ENCODE measurements around the gene ADAMTSL2. TPM values are rescaled to one million over a fixed set of nuclear protein-coding genes. Genes with fewer than 3 reads are reported as not detected.

Gene ADAMTSL2
- polyA plus RNA-seq, 5 donors, result 6.3 to 20.3 (median 9.3) TPM

DNA sequence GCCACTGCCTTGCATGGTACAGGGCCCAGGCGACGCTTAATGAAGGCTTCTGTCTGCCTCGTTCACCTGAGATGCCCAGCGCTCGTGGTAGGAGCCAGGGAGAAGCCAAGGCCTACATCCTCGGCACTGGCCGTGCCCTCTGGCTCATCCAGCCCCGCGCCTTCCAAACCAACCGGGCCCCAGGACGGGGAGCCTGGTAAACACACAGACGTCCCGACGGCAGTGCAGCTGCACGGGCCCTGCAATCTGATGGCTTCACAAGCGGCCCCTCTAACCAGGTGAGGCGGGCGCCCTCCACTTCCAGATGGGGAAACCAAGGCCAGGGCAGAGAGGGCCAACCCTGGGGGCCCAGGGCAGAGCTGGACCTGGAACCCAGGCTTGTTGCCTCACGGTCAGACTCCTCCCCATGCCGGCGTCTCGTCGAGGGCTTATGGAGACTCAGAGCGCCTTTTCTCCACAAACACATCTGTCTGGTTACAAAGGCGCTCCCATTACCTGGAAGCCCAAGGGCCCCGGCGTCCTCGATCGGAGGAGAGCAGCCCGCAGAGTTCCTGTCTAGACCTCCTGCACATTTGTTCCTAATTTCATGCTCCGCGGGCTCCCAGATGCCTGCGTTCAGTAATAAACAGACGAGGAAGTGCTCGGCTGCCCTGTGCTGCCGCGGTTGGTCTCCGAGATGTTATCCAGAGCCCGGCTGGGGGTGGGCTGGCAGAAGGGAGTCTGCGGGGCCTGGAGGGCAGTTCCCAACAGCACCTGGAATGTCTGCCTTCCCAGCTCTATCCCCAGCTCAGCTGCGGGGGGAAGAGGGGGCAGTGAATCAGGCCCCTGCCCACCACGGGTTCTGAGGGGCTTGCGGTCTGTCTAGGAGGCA lies 51.2 kb downstream of the ADAMTSL2 start:
- no peak for DNase-seq

DNA sequence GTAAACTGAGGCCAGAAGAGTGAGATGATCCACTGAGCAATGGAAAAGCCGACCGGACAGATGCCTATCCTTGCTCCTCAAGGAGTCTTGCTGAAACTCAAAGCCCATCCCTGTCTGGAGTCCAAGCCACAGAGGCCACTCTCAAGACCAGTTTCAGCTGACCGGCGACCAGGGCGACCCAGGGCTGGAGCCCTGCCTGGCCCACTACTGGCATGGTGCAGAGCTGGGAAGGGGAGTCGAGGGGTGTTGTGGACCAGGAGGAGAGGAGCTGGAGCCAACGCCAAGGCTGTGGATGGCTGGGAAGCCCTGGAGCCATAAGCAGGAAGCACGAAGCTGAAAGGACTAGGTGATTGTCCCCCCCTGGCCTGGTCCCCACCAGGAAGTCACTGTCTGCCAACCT lies 52.5 kb downstream of the ADAMTSL2 start:
- no peak for DNase-seq

GRCh38 chr9:133587466-133587865 lies 53.0 kb downstream of the ADAMTSL2 start:
- no peak for DNase-seq

- no peak for DNase-seq
These were observed 55.1 kb downstream of the ADAMTSL2 start for GRCh38 chr9:133589454-133590227.

- DNase-seq, result no peak
These were observed 55.8 kb downstream of the ADAMTSL2 start for GRCh38 chr9:133590231-133590855.

GRCh38 chr9:133591116-133591910 lies 56.8 kb downstream of the ADAMTSL2 start:
- no peak for DNase-seq

GRCh38 chr9:133591985-133592384 lies 57.5 kb downstream of the ADAMTSL2 start:
- DNase-seq, result no peak

- DNase-seq, result no peak
These were observed 58.4 kb downstream of the ADAMTSL2 start for GRCh38 chr9:133592731-133593409.

DNA sequence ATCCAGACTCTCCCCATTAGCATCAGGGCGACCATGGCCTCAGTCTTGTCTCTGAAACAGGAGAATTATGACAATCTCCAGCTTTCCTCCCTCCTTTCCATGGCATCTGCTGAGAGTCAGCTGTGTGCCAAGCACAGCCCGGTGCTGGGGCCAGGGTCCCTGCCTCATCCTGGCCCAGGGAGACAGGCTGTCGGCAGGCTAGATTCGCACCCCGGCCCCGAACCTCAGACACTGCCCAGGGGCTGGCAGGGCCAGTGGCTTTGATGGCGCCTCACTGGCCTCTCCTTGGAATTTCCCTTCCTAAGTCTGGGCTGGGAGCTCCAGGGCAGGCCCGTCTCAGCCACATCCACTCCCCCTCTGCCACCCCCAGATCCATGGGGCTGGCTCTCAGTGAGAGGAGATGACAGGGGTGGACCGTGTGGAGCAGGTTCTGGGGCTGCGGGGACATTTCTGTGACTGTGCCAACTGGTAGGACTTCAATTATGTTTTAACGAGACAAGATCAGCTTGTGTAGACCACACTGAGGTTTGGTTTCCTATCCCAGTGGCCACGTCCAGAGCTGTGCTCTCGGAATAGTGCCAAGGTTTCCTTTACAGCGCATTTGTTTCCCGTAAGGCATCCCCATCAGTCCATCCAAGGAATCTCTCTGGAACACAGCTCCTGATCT lies 59.2 kb downstream of the ADAMTSL2 start:
- DNase-seq, result no peak

- DNase-seq, result no peak
These were observed 59.8 kb downstream of the ADAMTSL2 start for GRCh38 chr9:133594310-133594709.

DNA sequence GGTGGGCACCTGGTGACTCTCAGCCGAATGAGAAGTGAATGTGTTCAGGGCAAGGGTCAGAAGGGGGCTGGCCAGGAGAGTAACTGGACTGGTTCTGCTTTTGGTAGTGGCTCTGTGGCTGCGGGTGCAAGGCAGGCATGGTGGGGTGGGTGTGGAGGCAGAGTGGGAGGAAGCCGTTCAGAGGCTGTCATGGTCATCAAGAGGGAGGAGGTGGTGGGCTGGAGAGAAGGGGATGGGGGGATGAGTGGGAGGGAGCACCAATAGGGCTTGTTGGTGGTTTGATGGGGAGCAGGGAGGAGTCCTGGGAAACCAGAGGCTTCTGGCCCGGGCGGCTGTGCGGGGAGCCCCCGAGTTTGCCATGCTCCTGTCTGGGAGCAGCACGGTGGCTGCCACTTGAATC lies 61.4 kb downstream of the ADAMTSL2 start:
- DNase-seq, result no peak

DNA sequence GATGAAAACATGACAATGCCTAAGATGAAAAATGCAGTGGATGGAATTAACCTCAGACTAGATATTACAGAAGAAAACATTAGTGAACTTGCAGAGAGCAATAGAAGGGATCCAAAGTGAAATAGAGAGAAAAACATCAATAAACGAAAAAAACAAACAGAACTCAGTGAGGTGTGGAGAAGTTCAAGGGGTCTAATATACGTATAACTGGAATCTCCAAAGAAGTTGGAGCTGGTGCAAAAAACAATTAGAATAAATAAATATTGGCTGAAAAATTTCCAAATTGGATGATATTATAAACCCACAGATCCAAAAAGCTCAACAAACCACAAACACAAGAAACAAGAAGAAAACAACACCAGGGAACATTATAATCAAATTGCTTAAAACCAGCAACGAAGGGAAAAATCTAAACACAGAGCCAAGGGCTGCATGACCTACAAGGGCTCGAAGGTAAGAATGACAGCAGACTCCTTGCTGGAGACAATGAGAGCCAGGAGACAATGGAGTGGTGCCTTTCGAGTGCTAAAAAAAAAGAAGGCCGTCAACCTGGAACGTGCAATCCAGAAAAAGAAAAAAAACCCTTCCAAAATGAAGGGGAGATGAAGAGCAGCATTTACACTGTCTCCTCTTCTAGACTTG lies 62.9 kb downstream of the ADAMTSL2 start:
- no peak for DNase-seq

DNA sequence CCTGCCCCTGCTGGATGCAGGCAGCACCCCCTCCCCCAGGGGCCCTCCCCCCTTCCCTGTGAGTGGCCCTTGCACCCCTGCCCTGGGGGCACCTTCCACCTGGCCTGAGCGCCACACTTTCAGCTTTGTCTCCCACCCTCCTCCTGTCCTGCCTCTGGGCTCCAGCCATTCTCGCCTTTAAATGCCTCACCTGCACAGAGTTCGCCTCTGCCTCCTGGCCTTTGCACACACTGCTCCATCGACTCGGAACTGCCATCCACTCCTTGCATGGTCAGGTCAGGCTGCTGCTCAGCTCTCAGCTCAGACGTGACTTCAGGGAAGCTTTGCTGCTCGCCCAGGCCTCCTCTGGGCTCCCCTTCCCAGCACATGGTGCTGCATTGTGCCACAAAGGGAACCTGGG lies 64.5 kb downstream of the ADAMTSL2 start:
- DNase-seq, result no peak

DNA sequence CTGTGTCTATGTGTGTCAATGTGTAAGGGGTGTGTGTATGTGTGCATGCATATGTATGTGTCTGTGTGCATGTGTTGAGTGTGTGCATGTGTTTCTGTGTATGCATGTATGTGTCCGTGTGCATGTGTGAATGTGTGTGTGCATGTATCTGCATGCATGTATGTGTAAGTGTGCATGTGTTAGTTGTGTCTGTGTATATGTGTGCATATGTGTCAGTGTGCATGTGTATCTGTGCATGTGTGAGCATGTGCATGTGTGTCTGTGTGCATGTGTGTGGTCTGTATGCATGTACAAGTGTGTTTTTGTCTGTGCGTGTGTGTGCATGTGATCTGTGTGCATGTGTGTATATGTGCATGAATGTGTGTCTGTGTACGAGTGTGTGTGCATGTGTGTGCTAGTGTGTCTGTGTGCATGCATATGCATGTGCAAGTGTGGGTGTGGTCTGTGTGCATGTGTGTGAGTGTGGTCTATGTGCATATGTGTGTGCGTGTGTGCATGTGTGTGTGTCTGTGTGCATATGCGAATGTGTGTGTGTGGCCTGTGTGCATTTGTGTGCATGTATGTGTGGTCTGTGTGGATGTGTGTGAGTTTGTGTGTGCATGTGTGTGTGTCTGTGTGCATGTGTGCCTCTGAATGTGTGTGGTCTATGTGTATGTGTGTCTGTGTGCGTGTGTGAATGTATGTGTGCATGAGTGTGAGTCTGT lies 65.1 kb downstream of the ADAMTSL2 start:
- no peak for DNase-seq

GRCh38 chr9:133600739-133601138 lies 66.2 kb downstream of the ADAMTSL2 start:
- DNase-seq, result no peak

- no peak for DNase-seq
These were observed 67.2 kb downstream of the ADAMTSL2 start for GRCh38 chr9:133601746-133602145.

DNA sequence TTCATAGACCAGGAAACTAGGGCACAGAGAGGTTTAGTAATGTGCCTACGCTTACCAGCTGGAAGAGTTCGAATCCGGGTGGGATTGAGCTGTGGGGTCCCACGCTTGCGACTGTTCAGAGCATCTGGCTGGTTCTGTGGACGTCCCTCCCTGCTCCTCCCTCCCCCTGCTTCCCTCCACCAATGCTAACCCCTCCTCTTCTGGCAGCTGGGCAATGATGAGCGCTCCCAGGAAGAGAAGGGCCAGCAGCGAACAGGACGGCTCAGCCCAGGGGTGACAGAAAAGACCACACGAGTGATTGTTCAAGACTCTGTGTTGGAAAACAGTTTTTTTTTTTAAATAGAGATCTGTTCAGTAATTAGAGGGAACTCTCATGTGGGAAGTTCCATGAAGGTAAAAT lies 67.8 kb downstream of the ADAMTSL2 start:
- no peak for DNase-seq

GRCh38 chr9:133603135-133603927 lies 68.8 kb downstream of the ADAMTSL2 start:
- DNase-seq, result no peak

DNA sequence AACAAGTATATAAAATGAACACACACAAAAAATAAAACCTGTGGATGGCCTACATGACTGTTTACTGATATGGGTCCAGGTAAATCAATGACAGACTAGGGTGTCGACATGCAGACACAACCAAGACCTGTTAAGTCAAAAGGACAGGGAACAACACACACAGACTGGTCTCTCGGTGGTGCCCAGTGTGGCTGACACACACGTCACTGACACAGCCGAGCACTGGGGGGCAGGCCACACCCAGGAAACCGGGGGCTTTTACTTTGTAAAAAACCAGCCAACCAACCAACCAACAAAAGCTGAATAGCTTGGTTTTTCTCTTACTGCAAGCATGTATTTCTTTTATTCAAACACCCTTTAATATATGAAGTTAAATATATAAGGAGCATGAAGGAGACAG lies 69.7 kb downstream of the ADAMTSL2 start:
- no peak for DNase-seq

Data from right lung (tissue), 5 donors.